Measurements from ENCODE around the gene SLITRK5. TPM values are rescaled to one million over a fixed set of nuclear protein-coding genes. Genes with fewer than 3 reads are reported as not detected.

The SLITRK5 gene
- total and polyA plus RNA-seq, 8 donors: 0.09 to 2.6 (median 2.0) TPM

DNA sequence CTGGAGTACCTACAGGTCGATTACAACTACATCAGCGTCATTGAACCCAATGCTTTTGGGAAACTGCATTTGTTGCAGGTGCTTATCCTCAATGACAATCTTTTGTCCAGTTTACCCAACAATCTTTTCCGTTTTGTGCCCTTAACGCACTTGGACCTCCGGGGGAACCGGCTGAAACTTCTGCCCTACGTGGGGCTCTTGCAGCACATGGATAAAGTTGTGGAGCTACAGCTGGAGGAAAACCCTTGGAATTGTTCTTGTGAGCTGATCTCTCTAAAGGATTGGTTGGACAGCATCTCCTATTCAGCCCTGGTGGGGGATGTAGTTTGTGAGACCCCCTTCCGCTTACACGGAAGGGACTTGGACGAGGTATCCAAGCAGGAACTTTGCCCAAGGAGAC, 4.7 kb downstream of the SLITRK5 start:
- H3K4me3 ChIP-seq: no peak overlapping the region
- peaks cover 64 to 78% of the 10 kb centered on the region in 2 donors for H3K27me3 ChIP-seq
- TF ChIP-seq, protein P1, sequence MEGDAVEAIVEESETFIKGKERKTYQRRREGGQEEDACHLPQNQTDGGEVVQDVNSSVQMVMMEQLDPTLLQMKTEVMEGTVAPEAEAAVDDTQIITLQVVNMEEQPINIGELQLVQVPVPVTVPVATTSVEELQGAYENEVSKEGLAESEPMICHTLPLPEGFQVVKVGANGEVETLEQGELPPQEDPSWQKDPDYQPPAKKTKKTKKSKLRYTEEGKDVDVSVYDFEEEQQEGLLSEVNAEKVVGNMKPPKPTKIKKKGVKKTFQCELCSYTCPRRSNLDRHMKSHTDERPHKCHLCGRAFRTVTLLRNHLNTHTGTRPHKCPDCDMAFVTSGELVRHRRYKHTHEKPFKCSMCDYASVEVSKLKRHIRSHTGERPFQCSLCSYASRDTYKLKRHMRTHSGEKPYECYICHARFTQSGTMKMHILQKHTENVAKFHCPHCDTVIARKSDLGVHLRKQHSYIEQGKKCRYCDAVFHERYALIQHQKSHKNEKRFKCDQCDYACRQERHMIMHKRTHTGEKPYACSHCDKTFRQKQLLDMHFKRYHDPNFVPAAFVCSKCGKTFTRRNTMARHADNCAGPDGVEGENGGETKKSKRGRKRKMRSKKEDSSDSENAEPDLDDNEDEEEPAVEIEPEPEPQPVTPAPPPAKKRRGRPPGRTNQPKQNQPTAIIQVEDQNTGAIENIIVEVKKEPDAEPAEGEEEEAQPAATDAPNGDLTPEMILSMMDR (IDR thresholded peaks at IDR 0.05): no peak
- intact Hi-C loops (cut with DNase I): no loop called here
- no peak for DNase-seq
- no peak for ATAC-seq
- no peaks in the 10 kb centered on the region for H3K36me3 ChIP-seq
- peaks cover 19 to 32% of the 10 kb centered on the region in 2 donors for H3K4me1 ChIP-seq
- no peaks in the 10 kb centered on the region for H3K9me3 ChIP-seq
- no peak overlapping the region for H3K27ac ChIP-seq

DNA sequence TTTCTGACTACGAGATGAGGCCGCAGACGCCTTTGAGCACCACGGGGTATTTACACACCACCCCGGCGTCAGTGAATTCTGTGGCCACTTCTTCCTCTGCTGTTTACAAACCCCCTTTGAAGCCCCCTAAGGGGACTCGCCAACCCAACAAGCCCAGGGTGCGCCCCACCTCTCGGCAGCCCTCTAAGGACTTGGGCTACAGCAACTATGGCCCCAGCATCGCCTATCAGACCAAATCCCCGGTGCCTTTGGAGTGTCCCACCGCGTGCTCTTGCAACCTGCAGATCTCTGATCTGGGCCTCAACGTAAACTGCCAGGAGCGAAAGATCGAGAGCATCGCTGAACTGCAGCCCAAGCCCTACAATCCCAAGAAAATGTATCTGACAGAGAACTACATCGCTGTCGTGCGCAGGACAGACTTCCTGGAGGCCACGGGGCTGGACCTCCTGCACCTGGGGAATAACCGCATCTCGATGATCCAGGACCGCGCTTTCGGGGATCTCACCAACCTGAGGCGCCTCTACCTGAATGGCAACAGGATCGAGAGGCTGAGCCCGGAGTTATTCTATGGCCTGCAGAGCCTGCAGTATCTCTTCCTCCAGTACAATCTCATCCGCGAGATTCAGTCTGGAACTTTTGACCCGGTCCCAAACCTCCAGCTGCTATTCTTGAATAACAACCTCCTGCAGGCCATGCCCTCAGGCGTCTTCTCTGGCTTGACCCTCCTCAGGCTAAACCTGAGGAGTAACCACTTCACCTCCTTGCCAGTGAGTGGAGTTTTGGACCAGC, 5.3 kb downstream of the SLITRK5 start:
- Histone ChIP-seq H3K36me3 (no peaks in the 10 kb centered on the region), H3K4me1 (peaks cover 17 to 26% of the 10 kb centered on the region in 2 donors), H3K27me3 (peaks cover 64 to 72% of the 10 kb centered on the region in 2 donors), H3K9me3 (no peaks in the 10 kb centered on the region), H3K27ac (no peak overlapping the region), H3K4me3 (no peak overlapping the region)
- no peak for ATAC-seq
- TF ChIP-seq, protein P1 (IDR thresholded peaks at IDR 0.05): no peak
- peak in 1 of 4 donors; percentile 50 for DNase-seq
- intact Hi-C loops (cut with DNase I): no loop called here

DNA sequence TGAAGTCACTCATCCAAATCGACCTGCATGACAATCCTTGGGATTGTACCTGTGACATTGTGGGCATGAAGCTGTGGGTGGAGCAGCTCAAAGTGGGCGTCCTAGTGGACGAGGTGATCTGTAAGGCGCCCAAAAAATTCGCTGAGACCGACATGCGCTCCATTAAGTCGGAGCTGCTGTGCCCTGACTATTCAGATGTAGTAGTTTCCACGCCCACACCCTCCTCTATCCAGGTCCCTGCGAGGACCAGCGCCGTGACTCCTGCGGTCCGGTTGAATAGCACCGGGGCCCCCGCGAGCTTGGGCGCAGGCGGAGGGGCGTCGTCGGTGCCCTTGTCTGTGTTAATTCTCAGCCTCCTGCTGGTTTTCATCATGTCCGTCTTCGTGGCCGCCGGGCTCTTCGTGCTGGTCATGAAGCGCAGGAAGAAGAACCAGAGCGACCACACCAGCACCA, 5.9 kb downstream of the SLITRK5 start:
- Histone ChIP-seq H3K36me3 (no peaks in the 10 kb centered on the region), H3K4me1 (peaks cover 13 to 21% of the 10 kb centered on the region in 2 donors), H3K27me3 (peaks cover 58 to 66% of the 10 kb centered on the region in 2 donors), H3K9me3 (no peaks in the 10 kb centered on the region), H3K27ac (no peak overlapping the region), H3K4me3 (peak overlapping the region in 1 of 2 donors; percentile 42)
- TF ChIP-seq, protein P1 (IDR thresholded peaks at IDR 0.05): no peak
- ATAC-seq: no peak
- DNase-seq: no peak
- intact Hi-C loops (cut with DNase I): no loop called here

DNA sequence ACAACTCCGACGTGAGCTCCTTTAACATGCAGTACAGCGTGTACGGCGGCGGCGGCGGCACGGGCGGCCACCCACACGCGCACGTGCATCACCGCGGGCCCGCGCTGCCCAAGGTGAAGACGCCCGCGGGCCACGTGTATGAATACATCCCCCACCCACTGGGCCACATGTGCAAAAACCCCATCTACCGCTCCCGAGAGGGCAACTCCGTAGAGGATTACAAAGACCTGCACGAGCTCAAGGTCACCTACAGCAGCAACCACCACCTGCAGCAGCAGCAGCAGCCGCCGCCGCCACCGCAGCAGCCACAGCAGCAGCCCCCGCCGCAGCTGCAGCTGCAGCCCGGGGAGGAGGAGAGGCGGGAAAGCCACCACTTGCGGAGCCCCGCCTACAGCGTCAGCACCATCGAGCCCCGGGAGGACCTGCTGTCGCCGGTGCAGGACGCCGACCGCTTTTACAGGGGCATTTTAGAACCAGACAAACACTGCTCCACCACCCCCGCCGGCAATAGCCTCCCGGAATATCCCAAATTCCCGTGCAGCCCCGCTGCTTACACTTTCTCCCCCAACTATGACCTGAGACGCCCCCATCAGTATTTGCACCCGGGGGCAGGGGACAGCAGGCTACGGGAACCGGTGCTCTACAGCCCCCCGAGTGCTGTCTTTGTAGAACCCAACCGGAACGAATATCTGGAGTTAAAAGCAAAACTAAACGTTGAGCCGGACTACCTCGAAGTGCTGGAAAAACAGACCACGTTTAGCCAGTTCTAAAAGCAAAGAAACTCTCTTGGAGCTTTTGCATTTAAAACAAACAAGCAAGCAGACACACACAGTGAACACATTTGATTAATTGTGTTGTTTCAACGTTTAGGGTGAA, 6.6 kb downstream of the SLITRK5 start:
- H3K27ac ChIP-seq: no peak overlapping the region
- peaks cover 11 to 17% of the 10 kb centered on the region in 2 donors for H3K4me1 ChIP-seq
- peak overlapping the region; percentile 31 to 42 for H3K4me3 ChIP-seq
- no peaks in the 10 kb centered on the region for H3K36me3 ChIP-seq
- H3K9me3 ChIP-seq: no peaks in the 10 kb centered on the region
- DNase-seq: peak in 2 of 4 donors; percentile 31 to 85
- intact Hi-C loops (cut with DNase I): no loop called here
- TF ChIP-seq, protein P1 (IDR thresholded peaks at IDR 0.05): no peak
- peak; percentile 78 for ATAC-seq
- peaks cover 53 to 59% of the 10 kb centered on the region in 2 donors for H3K27me3 ChIP-seq

DNA sequence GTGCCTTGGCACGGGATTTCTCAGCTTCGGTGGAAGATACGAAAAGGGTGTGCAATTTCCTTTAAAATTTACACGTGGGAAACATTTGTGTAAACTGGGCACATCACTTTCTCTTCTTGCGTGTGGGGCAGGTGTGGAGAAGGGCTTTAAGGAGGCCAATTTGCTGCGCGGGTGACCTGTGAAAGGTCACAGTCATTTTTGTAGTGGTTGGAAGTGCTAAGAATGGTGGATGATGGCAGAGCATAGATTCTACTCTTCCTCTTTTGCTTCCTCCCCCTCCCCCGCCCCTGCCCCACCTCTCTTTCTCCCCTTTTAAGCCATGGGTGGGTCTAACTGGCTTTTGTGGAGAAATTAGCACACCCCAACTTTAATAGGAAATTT, 7.2 kb downstream of the SLITRK5 start:
- no peak for DNase-seq
- Histone ChIP-seq H3K27me3 (peaks cover 49 to 53% of the 10 kb centered on the region in 2 donors), H3K9me3 (no peaks in the 10 kb centered on the region), H3K4me1 (peaks cover 6 to 11% of the 10 kb centered on the region in 2 donors), H3K27ac (no peak overlapping the region), H3K36me3 (no peaks in the 10 kb centered on the region), H3K4me3 (peak overlapping the region; percentile 31 to 42)
- TF ChIP-seq, protein P1 (IDR thresholded peaks at IDR 0.05): no peak
- intact Hi-C loops (cut with DNase I): no loop called here
- peak; percentile 7 for ATAC-seq

Data from left lung (tissue), 10 donors.